GM23338 (cell line): ENCODE measurements around the gene OR5K2. TPM values are rescaled to one million over a fixed set of nuclear protein-coding genes. Genes with fewer than 3 reads are reported as not detected.

Experiments used
- ATAC-seq: fragments of 200-7000 bp; cut with Tn5 transposase; 3 replicates; pipeline ENCODE4 v1.9.1; 2020
- DNase-seq: peaks from one replicate; pipeline ENCODE4 v3.0.0-alpha.2; 2015; ENCODE audit warnings: low spot score
- H2AFZ ChIP-seq: fragments of 200-600 bp; sonication (generic); 2 replicates; pipeline ENCODE4 v1.8.0; 2016; ENCODE audit warnings: antibody characterized with exemption, mild to moderate bottlenecking, moderate library complexity
- H3F3A ChIP-seq: fragments of 200-600 bp; sonication (generic); replicated peaks from 2 replicates; pipeline ENCODE4 v1.8.0; 2017; ENCODE audit warnings: antibody characterized with exemption, mixed run types, low read depth
- H3K27ac ChIP-seq: fragments of 200-600 bp; sonication (generic); 2 replicates; pipeline ENCODE4 v1.6.1; 2016; ENCODE audit warnings: low read depth
- H3K27me3 ChIP-seq: fragments of 200-600 bp; sonication (generic); 2 replicates; pipeline ENCODE4 v1.8.0; 2016; ENCODE audit warnings: mild to moderate bottlenecking, mixed run types, moderate library complexity; ENCODE audit not compliant: insufficient read depth
- H3K36me3 ChIP-seq: fragments of 200-600 bp; sonication (generic); 2 replicates; pipeline ENCODE4 v1.8.0; 2016; ENCODE audit warnings: mild to moderate bottlenecking; ENCODE audit not compliant: insufficient read depth
- H3K4me1 ChIP-seq: fragments of 200-600 bp; sonication (generic); 2 replicates; pipeline ENCODE4 v1.8.0; 2016; ENCODE audit warnings: mild to moderate bottlenecking, moderate library complexity; ENCODE audit not compliant: insufficient read depth
- H3K4me2 ChIP-seq: fragments of 200-600 bp; sonication (generic); 2 replicates; pipeline ENCODE4 v1.7.1; 2017; ENCODE audit warnings: mixed run types
- H3K4me3 ChIP-seq: fragments of 200-600 bp; sonication (generic); 2 replicates; pipeline ENCODE4 v1.6.1; 2016; ENCODE audit warnings: mixed run types
- H3K79me2 ChIP-seq: fragments of 200-600 bp; sonication (generic); replicated peaks from 2 replicates; pipeline ENCODE4 v1.8.0; 2017; ENCODE audit warnings: mild to moderate bottlenecking; ENCODE audit not compliant: insufficient read depth
- H3K9me2 ChIP-seq: fragments of 200-600 bp; sonication (generic); 2 replicates; pipeline ENCODE4 v1.8.0; 2017; ENCODE audit not compliant: insufficient read depth
- H4K20me1 ChIP-seq: fragments of 200-600 bp; sonication (generic); replicated peaks from 2 replicates; pipeline ENCODE4 v1.8.0; 2017; ENCODE audit warnings: mild to moderate bottlenecking; ENCODE audit not compliant: insufficient read depth
- H3K27ac Mint-ChIP-seq: 2 replicates; pipeline ENCODE4 v1.8.0; 2020; ENCODE audit warnings: inconsistent platforms, mild to moderate bottlenecking, moderate library complexity, mixed read lengths
- H3K27me3 Mint-ChIP-seq: 3 replicates; pipeline ENCODE4 v1.8.0; 2022; ENCODE audit warnings: low read depth, mild to moderate bottlenecking, moderate library complexity, mixed read lengths, inconsistent platforms; ENCODE audit not compliant: insufficient read depth, poor library complexity
- H3K36me3 Mint-ChIP-seq: 3 replicates; pipeline ENCODE4 v1.8.0; 2021; ENCODE audit warnings: low read depth, mild to moderate bottlenecking, inconsistent platforms, moderate library complexity, mixed read lengths
- H3K4me1 Mint-ChIP-seq: 3 replicates; pipeline ENCODE4 v1.8.0; 2020; ENCODE audit warnings: mild to moderate bottlenecking, inconsistent platforms, mixed read lengths
- H3K4me3 Mint-ChIP-seq: 3 replicates; pipeline ENCODE4 v1.8.0; 2021; ENCODE audit warnings: moderate library complexity, mild to moderate bottlenecking, inconsistent platforms, mixed read lengths
- H3K9me3 Mint-ChIP-seq: 3 replicates; pipeline ENCODE4 v1.8.0; 2020; ENCODE audit warnings: moderate library complexity, mild to moderate bottlenecking, inconsistent platforms, mixed read lengths
- EZH2 ChIP-seq: fragments of 200-600 bp; sonication (generic); IDR thresholded peaks from one replicate; pipeline ENCODE4 v1.8.0; 2017; ENCODE audit warnings: antibody characterized with exemption, mild to moderate bottlenecking, low read depth; ENCODE audit not compliant: unreplicated experiment
- EZH2phosphoT487 ChIP-seq: fragments of 200-600 bp; sonication (generic); IDR thresholded peaks from one replicate; pipeline ENCODE4 v1.8.1; 2018; ENCODE audit warnings: antibody characterized with exemption; ENCODE audit not compliant: unreplicated experiment
- NANOG ChIP-seq: IDR thresholded peaks from 2 replicates; pipeline ENCODE4 v1.6.1; 2016; ENCODE audit warnings: antibody characterized with exemption, borderline replicate concordance
- STAT1 ChIP-seq: IDR thresholded peaks from one replicate; pipeline ENCODE4 v1.6.1; 2016; ENCODE audit warnings: antibody characterized with exemption; ENCODE audit not compliant: unreplicated experiment
- ZNF331 ChIP-seq: fragments of 250-450 bp; sonication (Bioruptor Pico); IDR thresholded peaks from 2 replicates; pipeline ENCODE4 v1.5.0; 2020; ENCODE audit warnings: low read depth, mild to moderate bottlenecking, moderate library complexity
- ZNF462 ChIP-seq: fragments of 250-450 bp; sonication (Bioruptor Pico); IDR thresholded peaks from 2 replicates; pipeline ENCODE4 v1.5.0; 2020; ENCODE audit warnings: mild to moderate bottlenecking, moderate library complexity
- polyA plus RNA-seq: library from polyadenylated mRNA; unstranded; fragments of >200 nt; fragmentation: Nextera tagmentation; extraction: Ambion mirVana; gene quantifications from 2 replicates; pipeline ENCODE4 v1.2.1, GENCODE V29; 2016
- total RNA-seq: library from RNA; depleted of rRNA; stranded (reverse); fragments of >200 nt; shearing (Covaris generic); gene quantifications from 2 replicates; pipeline ENCODE4 v1.2.3, GENCODE V29; 2014
- TF ChIP-seq, protein P1 (sequence below), 2 experiments: fragments of 200-600 bp in 1 of 2; sonication (generic) in 1 of 2; conservative IDR thresholded peaks; 2 replicates each; pipeline versions ENCODE4 v1.5.1 to v1.6.1; 2016 to 2017; ENCODE audit warnings: antibody characterized with exemption in 2 of 2, low read depth in 2 of 2, mild to moderate bottlenecking in 2 of 2, moderate library complexity in 1 of 2

OR5K2 gene
- total and polyA plus RNA-seq, 2 experiments from 2014 or later, result not detected

DNA sequence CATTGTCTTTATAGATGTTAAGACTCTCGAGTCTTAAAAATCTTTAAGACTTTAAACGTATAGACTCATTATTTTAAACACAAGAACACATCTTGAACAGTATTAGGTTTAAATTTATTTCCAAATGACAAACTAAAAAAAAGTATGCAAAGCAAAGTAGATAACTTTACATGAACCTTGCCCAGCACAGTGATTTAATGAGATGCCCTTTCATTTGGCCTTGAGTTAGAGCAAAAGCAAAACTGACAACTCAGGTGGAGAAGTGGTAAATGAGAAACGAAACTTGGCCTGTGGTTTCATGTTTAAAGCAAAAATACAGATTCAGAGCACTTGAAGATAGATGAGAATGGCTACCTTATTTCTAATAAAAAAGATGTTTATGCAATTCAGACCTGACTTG is 42.9 kb downstream of the OR5K2 start:
- no peaks in the 10 kb centered on the region for H4K20me1 ChIP-seq
- no peak for TF ChIP-seq EZH2phosphoT487
- no peak for TF ChIP-seq NANOG
- TF ChIP-seq ZNF462 (CRISPR knock-in tag), result no peak
- no peak for TF ChIP-seq ZNF331 (CRISPR knock-in tag)
- TF ChIP-seq EZH2, result no peak
- TF ChIP-seq, protein P1, sequence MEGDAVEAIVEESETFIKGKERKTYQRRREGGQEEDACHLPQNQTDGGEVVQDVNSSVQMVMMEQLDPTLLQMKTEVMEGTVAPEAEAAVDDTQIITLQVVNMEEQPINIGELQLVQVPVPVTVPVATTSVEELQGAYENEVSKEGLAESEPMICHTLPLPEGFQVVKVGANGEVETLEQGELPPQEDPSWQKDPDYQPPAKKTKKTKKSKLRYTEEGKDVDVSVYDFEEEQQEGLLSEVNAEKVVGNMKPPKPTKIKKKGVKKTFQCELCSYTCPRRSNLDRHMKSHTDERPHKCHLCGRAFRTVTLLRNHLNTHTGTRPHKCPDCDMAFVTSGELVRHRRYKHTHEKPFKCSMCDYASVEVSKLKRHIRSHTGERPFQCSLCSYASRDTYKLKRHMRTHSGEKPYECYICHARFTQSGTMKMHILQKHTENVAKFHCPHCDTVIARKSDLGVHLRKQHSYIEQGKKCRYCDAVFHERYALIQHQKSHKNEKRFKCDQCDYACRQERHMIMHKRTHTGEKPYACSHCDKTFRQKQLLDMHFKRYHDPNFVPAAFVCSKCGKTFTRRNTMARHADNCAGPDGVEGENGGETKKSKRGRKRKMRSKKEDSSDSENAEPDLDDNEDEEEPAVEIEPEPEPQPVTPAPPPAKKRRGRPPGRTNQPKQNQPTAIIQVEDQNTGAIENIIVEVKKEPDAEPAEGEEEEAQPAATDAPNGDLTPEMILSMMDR (conservative IDR thresholded peaks at IDR 0.05; ENCODE audit: low read depth in 2 of 2), result no peak
- no peak for TF ChIP-seq STAT1
- no peaks in the 10 kb centered on the region for H3K79me2 ChIP-seq
- no peak overlapping the region for H2AFZ ChIP-seq
- H3F3A ChIP-seq, result no peaks in the 10 kb centered on the region
- DNase-seq (no peak), ATAC-seq (no peak)
- H3K4me3 Mint-ChIP-seq, result no peak overlapping the region
- no peaks in the 10 kb centered on the region for H3K9me2 ChIP-seq
- H3K4me2 ChIP-seq, result no peak overlapping the region
- no peak overlapping the region for H3K27ac ChIP-seq
- no peaks in the 10 kb centered on the region for H3K9me3 Mint-ChIP-seq
- H3K36me3 Mint-ChIP-seq, result no peaks in the 10 kb centered on the region
- H3K27me3 ChIP-seq, result no peaks in the 10 kb centered on the region
- no peaks in the 10 kb centered on the region; the same call in 1 of the 3 replicates for H3K4me1 Mint-ChIP-seq
- H3K4me3 ChIP-seq, result no peak overlapping the region
- H3K36me3 ChIP-seq, result no peaks in the 10 kb centered on the region
- H3K27me3 Mint-ChIP-seq, result no peaks in the 10 kb centered on the region
- H3K27ac Mint-ChIP-seq, result no peak overlapping the region
- no peaks in the 10 kb centered on the region for H3K4me1 ChIP-seq
